Fibroblast of lung (primary cell): Measurements from ENCODE around the gene GNPTAB. TPM values are rescaled to one million over a fixed set of nuclear protein-coding genes. Genes with fewer than 3 reads are reported as not detected.
"Not testable (repeated sequence)": the region's sequence is repeated elsewhere in the genome, so short reads cannot be mapped to it uniquely, and the experiment has no call there.

Experiments
- DNase-seq, 2 donors: peaks; one replicate each; pipeline versions ENCODE4 v3.0.0 to v3.0.0-alpha.2; 2010; ENCODE audit warnings: low read depth in 2 of 2
- H2AFZ ChIP-seq: 2 replicates; pipeline ENCODE4 v1.5.1; 2012; ENCODE audit warnings: low read length, control low read depth, inconsistent platforms
- H3K27ac ChIP-seq: 2 replicates; pipeline ENCODE4 v1.5.1; 2011; ENCODE audit warnings: low read length, control low read depth; ENCODE audit not compliant: insufficient read depth
- H3K27me3 ChIP-seq: 2 replicates; pipeline ENCODE4 v1.5.1; 2011; ENCODE audit warnings: mild to moderate bottlenecking, low read length; ENCODE audit not compliant: control insufficient read depth, insufficient read depth
- H3K36me3 ChIP-seq: 2 replicates; pipeline ENCODE4 v1.5.1; 2011; ENCODE audit warnings: low read length; ENCODE audit not compliant: control insufficient read depth, insufficient read depth
- H3K4me1 ChIP-seq: 2 replicates; pipeline ENCODE4 v1.5.1; 2011; ENCODE audit warnings: low read length; ENCODE audit not compliant: control insufficient read depth, insufficient read depth; ENCODE audit errors: extremely low read depth
- H3K4me2 ChIP-seq: 2 replicates; pipeline ENCODE4 v1.5.1; 2011; ENCODE audit warnings: low read length, control low read depth; ENCODE audit not compliant: insufficient read depth; ENCODE audit errors: extremely low read depth
- H3K4me3 ChIP-seq, 4 experiments: fragments of 200-600 bp in 1 of 4; sonication (generic) in 1 of 4; replicated peaks in 1 of 4; 2 replicates each; pipeline ENCODE4 v1.5.1; 2011 to 2016; ENCODE audit warnings: low read length in 4 of 4, low read depth in 3 of 4, mild to moderate bottlenecking in 3 of 4, control low read depth in 2 of 4, inconsistent platforms in 1 of 4, mixed read lengths in 1 of 4; ENCODE audit not compliant: insufficient read depth in 1 of 4; ENCODE audit errors: control extremely low read depth in 1 of 4
- H3K79me2 ChIP-seq: 2 replicates; pipeline ENCODE4 v1.5.1; 2012; ENCODE audit warnings: mild to moderate bottlenecking, low read length, inconsistent platforms; ENCODE audit not compliant: control insufficient read depth, insufficient read depth
- H3K9ac ChIP-seq: 2 replicates; pipeline ENCODE4 v1.5.1; 2011; ENCODE audit warnings: mild to moderate bottlenecking, low read length, control low read depth; ENCODE audit not compliant: insufficient read depth
- H3K9me3 ChIP-seq: 2 replicates; pipeline ENCODE4 v1.5.1; 2012; ENCODE audit warnings: low read depth, low read length; ENCODE audit not compliant: control insufficient read depth, insufficient read depth
- H4K20me1 ChIP-seq: 2 replicates; pipeline ENCODE4 v1.5.1; 2011; ENCODE audit warnings: low read length; ENCODE audit not compliant: control insufficient read depth, insufficient read depth; ENCODE audit errors: extremely low read depth
- CTCF ChIP-seq, 2 donors: IDR thresholded peaks in 1 of 2; conservative IDR thresholded peaks in 1 of 2; 1 replicate in 1 of 2; 2 replicates in 1 of 2; pipeline ENCODE4 v1.5.1; 2011 to 2012; ENCODE audit warnings: low read length in 2 of 2, control low read depth in 1 of 2, inconsistent platforms in 1 of 2, low read depth in 1 of 2, mild to moderate bottlenecking in 1 of 2
- EZH2 ChIP-seq: IDR thresholded peaks from 2 replicates; pipeline ENCODE4 v1.5.1; 2012; ENCODE audit warnings: low read length, control low read depth, mild to moderate bottlenecking; ENCODE audit errors: missing control alignments
- polyA plus RNA-seq, 2 donors: library from polyadenylated mRNA; depleted of rRNA in 1 of 2; stranded (reverse) in 1 of 2; unstranded in 1 of 2; fragments of >200 nt; gene quantifications; 2 replicates each; pipeline ENCODE4 v1.2.1, GENCODE V29; 2011 to 2012; ENCODE audit warnings: missing spikeins in 1 of 2
- total RNA-seq: library from RNA; depleted of rRNA; stranded (reverse); fragments of >200 nt; gene quantifications from 2 replicates; pipeline ENCODE4 v1.2.1, GENCODE V29; 2014

Gene GNPTAB
- total and polyA plus RNA-seq, 2 donors (not counting 1 experiment from before 2014, with no cell fraction given): 49.7 to 58.4 TPM

- H4K20me1 ChIP-seq: no peaks in the 10 kb centered on the region
- H3K79me2 ChIP-seq: no peaks in the 10 kb centered on the region
- no peak overlapping the region for H3K4me3 ChIP-seq
- H3K4me2 ChIP-seq: no peak overlapping the region
- no peaks in the 10 kb centered on the region for H3K36me3 ChIP-seq
- H3K4me1 ChIP-seq: no peaks in the 10 kb centered on the region
- no peaks in the 10 kb centered on the region for H3K27me3 ChIP-seq
- H3K9me3 ChIP-seq: no peaks in the 10 kb centered on the region
- no peak overlapping the region for H2AFZ ChIP-seq
- no peak for TF ChIP-seq EZH2
- no peak for TF ChIP-seq CTCF (conservative IDR thresholded peaks at IDR 0.05 in 1 of 2, IDR thresholded peaks at IDR 0.05 in 1 of 2; ENCODE audit: low read depth in 1 of 2, low read length in 2 of 2)
- DNase-seq: no peak
- H3K27ac ChIP-seq: no peak overlapping the region
- no peak overlapping the region for H3K9ac ChIP-seq
These were observed 17.6 kb downstream of the GNPTAB start for GRCh38 chr12:101813117-101813516.

GRCh38 chr12:101812716-101813115 lies 18.0 kb downstream of the GNPTAB start:
- not testable (repeated sequence) for H3K9ac ChIP-seq, H4K20me1 ChIP-seq, H3K4me2 ChIP-seq, H3K79me2 ChIP-seq, DNase-seq, H3K4me1 ChIP-seq, H3K27me3 ChIP-seq, H2AFZ ChIP-seq, H3K4me3 ChIP-seq, H3K36me3 ChIP-seq, H3K27ac ChIP-seq, H3K9me3 ChIP-seq

GRCh38 chr12:101811342-101811741 lies 19.4 kb downstream of the GNPTAB start:
- DNase-seq, H3K9me3 ChIP-seq, H3K27me3 ChIP-seq, H3K36me3 ChIP-seq, H3K4me3 ChIP-seq, H4K20me1 ChIP-seq, H2AFZ ChIP-seq, H3K4me1 ChIP-seq, H3K9ac ChIP-seq, H3K79me2 ChIP-seq, H3K27ac ChIP-seq, H3K4me2 ChIP-seq: not testable (repeated sequence)

GRCh38 chr12:101809208-101809607 lies 21.6 kb downstream of the GNPTAB start:
- Histone ChIP-seq H3K4me1 (no peaks in the 10 kb centered on the region), H3K27ac (no peak overlapping the region), H3K4me2 (no peak overlapping the region), H3K9ac (no peak overlapping the region), H3K27me3 (no peaks in the 10 kb centered on the region), H2AFZ (no peak overlapping the region), H3K79me2 (no peaks in the 10 kb centered on the region), H3K9me3 (no peaks in the 10 kb centered on the region), H3K4me3 (no peak overlapping the region), H3K36me3 (no peaks in the 10 kb centered on the region), H4K20me1 (no peaks in the 10 kb centered on the region)
- TF ChIP-seq CTCF (conservative IDR thresholded peaks at IDR 0.05 in 1 of 2, IDR thresholded peaks at IDR 0.05 in 1 of 2; ENCODE audit: low read depth in 1 of 2, low read length in 2 of 2) (no peak), EZH2 (no peak)
- no peak for DNase-seq
